ENCODE data around the gene ACCSL. TPM values are rescaled to one million over a fixed set of nuclear protein-coding genes. Genes with fewer than 3 reads are reported as not detected.

Gene ACCSL
- not detected for total RNA-seq

GRCh38 chr11:44047931-44048431, at the start of gene ACCSL:
TSS of gene ACCSL (plus strand) at chr11:44047981. CDS start at chr11:44048037, 56 bp downstream.

GRCh38 chr11:44065841-44066731, 18.3 kb downstream of the ACCSL start, which contains the start of gene ACCS:
TSS of gene ACCS (plus strand) at chr11:44066270. CDS start at chr11:44067628, 1,358 bp downstream.

GRCh38 chr11:44095506-44096359, 48.0 kb downstream of the ACCSL start, which contains the start of gene EXT2:
TSS of gene EXT2 (plus strand) at chr11:44095678. CDS start at chr11:44107713, 12,035 bp downstream.

Other genes with a start within 250 kb of the ACCSL start
- 34.7 TPM for gene ALKBH3, start 167.2 kb upstream of the ACCSL start, total RNA-seq
- 18.2 TPM for gene C11orf96, start 105.3 kb upstream of the ACCSL start, total RNA-seq
- gene ACCS, start 18.3 kb downstream of the ACCSL start, total RNA-seq = 32.2 TPM
- 138 TPM for gene EXT2, start 47.7 kb downstream of the ACCSL start, total RNA-seq